A549 (cell line): Measurements from ENCODE around the gene BRI3. TPM values are rescaled to one million over a fixed set of nuclear protein-coding genes. Genes with fewer than 3 reads are reported as not detected.
A peak's percentile ranks its signal among the peaks of the same experiment; 100 is the strongest.

Experiments
- ATAC-seq, 2 experiments: fragments of 200-7000 bp in 1 of 2; fragments of >200 bp in 1 of 2; cut with Nextera tagmentation in 1 of 2; cut with Tn5 transposase in 1 of 2; 3 replicates each; pipeline versions ENCODE4 v1.8.0 to v1.9.1; 2018 to 2020; ENCODE audit warnings: mild to moderate bottlenecking in 1 of 2, moderate library complexity in 1 of 2
- CTCF ChIA-PET: fragments of 300-600 bp; sonication (Branson Sonifier 250); formaldehyde crosslinking; extraction: SDS; loops from one replicate; lab custom pipeline; 2021; ENCODE audit warnings: antibody characterized with exemption, inconsistent platforms; lab: Yijun Ruan, JAX
- POLR2A ChIA-PET: fragments of 350-600 bp; formaldehyde crosslinking; extraction: SDS; loops from one replicate; lab custom pipeline; 2021; ENCODE audit warnings: antibody characterized with exemption, inconsistent platforms; lab: Yijun Ruan, JAX
- DNase-seq, 2 experiments: peaks; one replicate each; pipeline versions ENCODE4 v3.0.0 to v3.0.0-alpha.2; 2011 to 2016; ENCODE audit warnings: low read depth in 1 of 2, low spot score in 1 of 2
- FAIRE-seq: peaks from 2 replicates; lab custom pipeline; 2011; peaks lifted over from hg19 to GRCh38; lab: Jason Lieb, UNC
- H3K27ac ChIP-seq, 2 experiments: fragments of >200 bp; sonication (Bioruptor Twin); formaldehyde crosslinking; 3 replicates each; pipeline ENCODE4 v1.5.1; 2016 to 2017
- H3K4me1 ChIP-seq: fragments of >200 bp; sonication (Bioruptor Twin); formaldehyde crosslinking; 3 replicates; pipeline ENCODE4 v1.6.1; 2016
- H3K4me2 ChIP-seq: fragments of >200 bp; sonication (Bioruptor Twin); formaldehyde crosslinking; 3 replicates; pipeline ENCODE4 v1.6.1; 2016
- H3K4me3 ChIP-seq: fragments of >200 bp; sonication (Bioruptor Twin); formaldehyde crosslinking; 3 replicates; pipeline ENCODE4 v1.5.1; 2016
- H3K9me3 ChIP-seq: fragments of >200 bp; sonication (Bioruptor Twin); formaldehyde crosslinking; 3 replicates; pipeline ENCODE4 v1.6.1; 2016
- ATOH8 ChIP-seq: fragments of 250-450 bp; sonication (Bioruptor Pico); IDR thresholded peaks from 2 replicates; pipeline ENCODE4 v1.5.0; 2020; ENCODE audit warnings: low read depth, mild to moderate bottlenecking, moderate library complexity
- BCL3 ChIP-seq: fragments of >200 bp; sonication (Bioruptor Twin); formaldehyde crosslinking; IDR thresholded peaks from 3 replicates; pipeline ENCODE4 v1.6.1; 2016
- CEBPB ChIP-seq, 2 experiments: fragments of >200 bp in 1 of 2; sonication (Bioruptor Twin) in 1 of 2; formaldehyde crosslinking in 1 of 2; IDR thresholded peaks; 2 replicates each; pipeline ENCODE4 v1.6.1; 2012 to 2016
- CHD4 ChIP-seq: fragments of 200-600 bp; sonication (generic); IDR thresholded peaks from 2 replicates; pipeline ENCODE4 v1.6.1; 2016; ENCODE audit warnings: antibody characterized with exemption, mild to moderate bottlenecking, borderline replicate concordance
- E2F6 ChIP-seq: IDR thresholded peaks from 2 replicates; pipeline ENCODE4 v1.6.1; 2012; ENCODE audit warnings: low read depth, borderline replicate concordance
- FOSL2 ChIP-seq, 2 experiments: fragments of 450-650 bp in 1 of 2; fragments of >200 bp in 1 of 2; sonication (Bioruptor Twin) in 1 of 2; formaldehyde crosslinking; IDR thresholded peaks; 2 replicates each; pipeline versions ENCODE4 v1.5.0 to v1.6.1; 2016 to 2020; ENCODE audit warnings: mild to moderate bottlenecking in 1 of 2, moderate library complexity in 1 of 2
- GATA3 ChIP-seq: IDR thresholded peaks from 2 replicates; pipeline ENCODE4 v1.6.1; 2012; ENCODE audit warnings: borderline replicate concordance
- HEYL ChIP-seq: fragments of 250-450 bp; sonication (Bioruptor Pico); IDR thresholded peaks from 2 replicates; pipeline ENCODE4 v1.8.0; 2021; ENCODE audit warnings: mild to moderate bottlenecking, moderate library complexity
- HOXA7 ChIP-seq: fragments of 250-450 bp; sonication (Bioruptor Pico); IDR thresholded peaks from 2 replicates; pipeline ENCODE4 v1.5.0; 2020; ENCODE audit warnings: mild to moderate bottlenecking, moderate library complexity
- HOXB13 ChIP-seq: fragments of 250-450 bp; sonication (Bioruptor Pico); IDR thresholded peaks from 2 replicates; pipeline ENCODE4 v1.5.0; 2020; ENCODE audit warnings: low read depth, mild to moderate bottlenecking, moderate library complexity
- HOXB5 ChIP-seq: fragments of 250-450 bp; sonication (Bioruptor Pico); IDR thresholded peaks from 2 replicates; pipeline ENCODE4 v1.5.0; 2020; ENCODE audit warnings: mild to moderate bottlenecking, moderate library complexity
- JUN ChIP-seq, 2 experiments: fragments of >200 bp; sonication (Bioruptor Twin); formaldehyde crosslinking; IDR thresholded peaks; 2 replicates in 1 of 2; 3 replicates in 1 of 2; pipeline ENCODE4 v1.6.1; 2016 to 2017
- MAFK ChIP-seq: fragments of 450-650 bp; IDR thresholded peaks from 2 replicates; pipeline ENCODE4 v1.6.1; 2014; ENCODE audit not compliant: partially characterized antibody
- MAX ChIP-seq: IDR thresholded peaks from 2 replicates; pipeline ENCODE4 v1.6.1; 2012
- MAZ ChIP-seq: fragments of 150-350 bp; IDR thresholded peaks from 2 replicates; pipeline ENCODE4 v1.6.1; 2014; ENCODE audit warnings: antibody characterized with exemption, low read depth, low read length, borderline replicate concordance
- MYC ChIP-seq: IDR thresholded peaks from 2 replicates; pipeline ENCODE4 v1.6.1; 2012; ENCODE audit warnings: mild to moderate bottlenecking, inconsistent platforms, low read length, improper control_type of control experiment, borderline replicate concordance
- PBX3 ChIP-seq: IDR thresholded peaks from 2 replicates; pipeline ENCODE4 v1.6.1; 2012
- PHF8 ChIP-seq: fragments of 200-600 bp; sonication (generic); IDR thresholded peaks from 2 replicates; pipeline ENCODE4 v1.6.1; 2016; ENCODE audit warnings: low read depth, mild to moderate bottlenecking, antibody characterized with exemption, moderate library complexity, borderline replicate concordance
- POLR2AphosphoS2 ChIP-seq: conservative IDR thresholded peaks from 2 replicates; pipeline ENCODE4 v1.6.1; 2012; ENCODE audit warnings: low read length, improper control_type of control experiment, inconsistent platforms
- RARB ChIP-seq: fragments of 250-450 bp; sonication (Bioruptor Pico); IDR thresholded peaks from 2 replicates; pipeline ENCODE4 v1.8.0; 2021; ENCODE audit warnings: mild to moderate bottlenecking, moderate library complexity
- RNF2 ChIP-seq: fragments of 200-600 bp; sonication (generic); IDR thresholded peaks from 2 replicates; pipeline ENCODE4 v1.6.1; 2016; ENCODE audit warnings: low read depth, mild to moderate bottlenecking, antibody characterized with exemption, moderate library complexity, borderline replicate concordance
- TP53 ChIP-seq: fragments of 250-450 bp; sonication (Bioruptor Pico); IDR thresholded peaks from 2 replicates; pipeline ENCODE4 v1.5.0; 2021; ENCODE audit warnings: mild to moderate bottlenecking, moderate library complexity
- ZSCAN20 ChIP-seq: fragments of 250-450 bp; sonication (Bioruptor Pico); IDR thresholded peaks from 2 replicates; pipeline ENCODE4 v1.8.0; 2022; ENCODE audit warnings: mild to moderate bottlenecking, moderate library complexity
- WGBS: methylation state at CpG from one replicate; pipeline ENCODE4 v1.1.6; 2017; ENCODE audit errors: missing lambda C conversion rate; 5-methylcytosine and 5-hydroxymethylcytosine counted together
- polyA plus RNA-seq, 4 experiments: library from polyadenylated mRNA; depleted of rRNA in 3 of 4; stranded (reverse); fragments of >200 nt; fragmentation: RNase III in 1 of 4; extraction: RNeasy Plus Mini Kit Qiagen cat#74134 plus additional on column Dnase treatment in 1 of 4; gene quantifications; 2 replicates in 3 of 4; 3 replicates in 1 of 4; pipeline ENCODE4 v1.2.3, GENCODE V29; 2011 to 2017

BRI3 gene
- polyA plus RNA-seq, 2 of the 4 experiments (the other 2 are of a cell fraction), result 61.0 to 73.0 TPM

GRCh38 chr7:98286093-98286539, 4.6 kb downstream of the BRI3 start:
- ChIA-PET CTCF (interaction anchor here (1.1 to 3.6 kb wide), 3 partner anchors 8 to 121 kb away, joined by 6 to 20 read pairs (median 11); partner anchors contain the start of gene BAIAP2L1), POLR2A (no interaction called here)
- DNase-seq, result peak in 1 of 2 experiments; percentile 47
- Histone ChIP-seq H3K4me3 (no peak overlapping the region), H3K4me2 (peak overlapping the region; percentile 98), H3K9me3 (no peaks in the 10 kb centered on the region), H3K27ac (peak overlapping the region; percentile 98 to 99), H3K4me1 (peaks cover 57% of the 10 kb centered on the region)
- no peak for FAIRE-seq
- TF ChIP-seq CEBPB (IDR thresholded peaks at IDR 0.05) (peak; percentile 72 to 93), MAX (peak; percentile 75), GATA3 (peak; percentile 46; the same call in 1 of the 2 replicates), MYC (peak; percentile 69; the same call in 1 of the 2 replicates), FOSL2 (IDR thresholded peaks at IDR 0.05) (no peak), FOSL2 (CRISPR knock-in tag; IDR thresholded peaks at IDR 0.05) (0 out of 2 replicates have a peak, but pooled peaks have one; percentile 25), HOXB13 (CRISPR knock-in tag) (no peak), ATOH8 (CRISPR knock-in tag) (no peak), CHD4 (no peak), RNF2 (no peak), POLR2AphosphoS2 (0 out of 2 replicates have a peak, but pooled peaks have one; percentile 71), PHF8 (no peak), HOXA7 (CRISPR knock-in tag) (no peak)
- peak; percentile 4 to 6; a peak in 3 of 6 replicates for ATAC-seq
- 37% methylated on average over 10 of the region's 14 CpGs for WGBS

GRCh38 chr7:98286701-98287485, 5.4 kb downstream of the BRI3 start:
- ATAC-seq (peak; percentile 1 to 3; a peak in 3 of 6 replicates), DNase-seq (no peak), FAIRE-seq (no peak)
- POLR2A ChIA-PET, result no interaction called here
- Histone ChIP-seq H3K4me1 (peaks cover 57% of the 10 kb centered on the region), H3K27ac (peak overlapping the region; percentile 98 to 99; a peak in 5 of 6 replicates), H3K4me2 (peak overlapping the region; percentile 98), H3K4me3 (no peak overlapping the region), H3K9me3 (no peaks in the 10 kb centered on the region)
- CTCF ChIA-PET, result interaction anchor here (1.9 to 3.6 kb wide), 5 partner anchors 7 to 115 kb away, joined by 8 to 20 read pairs (median 10); partner anchors contain the start of gene BAIAP2L1
- WGBS, result 85% methylated on average over 20 of the region's 21 CpGs
- no peak for TF ChIP-seq MAFK
- no peak for TF ChIP-seq RARB (CRISPR knock-in tag)
- TF ChIP-seq ZSCAN20 (CRISPR knock-in tag), result no peak
- no peak for TF ChIP-seq HEYL (CRISPR knock-in tag)
- no peak; a peak in 1 of 5 replicates for TF ChIP-seq JUN (IDR thresholded peaks at IDR 0.05)
- TF ChIP-seq HOXB5 (CRISPR knock-in tag), result no peak
- TF ChIP-seq E2F6, result no peak
- TF ChIP-seq MAZ, result no peak
- TF ChIP-seq TP53, result no peak
- TF ChIP-seq CEBPB (IDR thresholded peaks at IDR 0.05), result no peak
- no peak for TF ChIP-seq BCL3
- no peak for TF ChIP-seq PBX3
- no peak for TF ChIP-seq MAX
- no peak for TF ChIP-seq PHF8
- TF ChIP-seq, all 56 proteins: peak for 0
